NT2/D1 (cell line): Measurements from ENCODE around the gene KATNIP.

ENCODE experiments used
- SUZ12 ChIP-seq: IDR thresholded peaks from 2 replicates; pipeline ENCODE4 v1.6.1; 2011; ENCODE audit not compliant: insufficient read length, insufficient read depth; ENCODE audit errors: extremely low read depth
- YY1 ChIP-seq: IDR thresholded peaks from 2 replicates; pipeline ENCODE4 v1.6.1; 2011; ENCODE audit not compliant: insufficient read length, insufficient read depth
- ZNF274 ChIP-seq: IDR thresholded peaks from 2 replicates; pipeline ENCODE4 v1.6.1; 2011; ENCODE audit warnings: mild to moderate bottlenecking, low read depth, low read length

- TF ChIP-seq YY1 (no peak), SUZ12 (no peak), ZNF274 (no peak)
Measured at GRCh38 chr16:27588057-27588456, 38.1 kb downstream of the KATNIP start.
